Middle frontal gyrus (tissue), 1 donor: ENCODE data around the gene ELMOD3.
"Not testable (repeated sequence)": the region's sequence is repeated elsewhere in the genome, so short reads cannot be mapped to it uniquely, and the experiment has no call there.

Experiments
- DNase-seq: peaks from one replicate; pipeline ENCODE4 v3.0.0-alpha.2; 2015; ENCODE audit warnings: low spot score; ENCODE audit errors: extremely low spot score

The ELMOD3 gene

DNA sequence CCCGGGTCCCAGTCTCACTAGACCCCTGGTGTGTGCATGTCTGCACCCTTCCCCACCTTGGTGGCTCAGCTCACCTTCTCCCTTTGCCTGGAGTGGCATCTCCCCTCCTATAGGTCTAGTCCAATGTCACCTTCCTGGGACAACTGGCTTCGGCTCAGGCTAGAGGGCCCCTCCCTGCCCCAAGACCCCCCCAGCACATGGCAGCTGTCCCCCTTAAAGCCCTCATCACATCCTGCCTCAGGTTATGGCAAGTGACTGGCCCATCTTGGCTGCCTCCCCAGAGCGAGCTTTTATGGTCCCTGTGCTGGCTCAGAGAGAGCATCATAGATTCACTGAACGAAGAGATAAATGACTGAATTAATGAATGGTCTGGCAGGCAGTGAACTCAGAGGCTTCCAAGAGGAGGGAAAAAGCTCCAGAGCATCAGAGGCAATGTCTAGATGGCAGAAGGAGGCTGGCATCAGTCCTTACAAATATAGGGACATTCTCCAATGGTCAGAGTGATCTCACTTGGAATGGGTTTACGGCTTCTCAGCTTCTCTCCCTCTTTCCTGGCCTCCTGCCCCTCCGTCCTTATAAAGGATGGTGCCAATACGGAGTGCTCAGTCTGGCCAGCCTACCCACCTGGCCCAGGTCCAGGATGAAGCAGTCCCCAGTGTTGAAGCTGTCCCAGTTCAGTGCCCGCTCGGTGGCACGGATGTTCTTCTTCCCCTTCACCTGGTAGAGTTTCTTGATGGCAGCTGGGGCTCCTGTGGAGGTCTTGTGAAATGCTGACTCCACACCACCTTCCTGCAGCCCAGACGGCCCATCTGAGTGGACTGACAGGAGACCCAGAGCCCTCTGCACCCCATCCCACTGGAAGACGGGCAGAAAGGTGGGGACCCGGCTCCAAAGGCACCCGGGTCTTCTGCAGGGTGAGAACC, 46.2 kb downstream of the ELMOD3 start:
- no peak for DNase-seq

DNA sequence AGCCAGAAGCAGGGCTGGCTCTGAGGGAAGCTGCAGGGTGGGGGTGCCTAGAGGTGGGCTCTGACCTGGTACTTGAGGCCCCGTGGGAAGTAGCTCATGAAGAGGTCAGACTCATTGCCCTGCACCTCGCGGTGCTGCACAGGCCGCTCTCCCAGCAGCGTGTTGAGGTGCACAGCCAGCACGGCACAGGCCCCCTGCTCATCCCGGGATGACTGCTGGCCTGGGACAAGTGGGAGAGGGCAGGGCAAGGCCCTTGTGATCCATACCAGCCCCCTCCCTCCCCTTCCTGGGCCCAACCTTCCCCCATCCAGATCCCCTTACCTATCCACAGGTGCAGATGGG, 46.9 kb downstream of the ELMOD3 start:
- no peak for DNase-seq

GRCh38 chr2:85401844-85402243, 47.3 kb downstream of the ELMOD3 start:
- DNase-seq: no peak

DNA sequence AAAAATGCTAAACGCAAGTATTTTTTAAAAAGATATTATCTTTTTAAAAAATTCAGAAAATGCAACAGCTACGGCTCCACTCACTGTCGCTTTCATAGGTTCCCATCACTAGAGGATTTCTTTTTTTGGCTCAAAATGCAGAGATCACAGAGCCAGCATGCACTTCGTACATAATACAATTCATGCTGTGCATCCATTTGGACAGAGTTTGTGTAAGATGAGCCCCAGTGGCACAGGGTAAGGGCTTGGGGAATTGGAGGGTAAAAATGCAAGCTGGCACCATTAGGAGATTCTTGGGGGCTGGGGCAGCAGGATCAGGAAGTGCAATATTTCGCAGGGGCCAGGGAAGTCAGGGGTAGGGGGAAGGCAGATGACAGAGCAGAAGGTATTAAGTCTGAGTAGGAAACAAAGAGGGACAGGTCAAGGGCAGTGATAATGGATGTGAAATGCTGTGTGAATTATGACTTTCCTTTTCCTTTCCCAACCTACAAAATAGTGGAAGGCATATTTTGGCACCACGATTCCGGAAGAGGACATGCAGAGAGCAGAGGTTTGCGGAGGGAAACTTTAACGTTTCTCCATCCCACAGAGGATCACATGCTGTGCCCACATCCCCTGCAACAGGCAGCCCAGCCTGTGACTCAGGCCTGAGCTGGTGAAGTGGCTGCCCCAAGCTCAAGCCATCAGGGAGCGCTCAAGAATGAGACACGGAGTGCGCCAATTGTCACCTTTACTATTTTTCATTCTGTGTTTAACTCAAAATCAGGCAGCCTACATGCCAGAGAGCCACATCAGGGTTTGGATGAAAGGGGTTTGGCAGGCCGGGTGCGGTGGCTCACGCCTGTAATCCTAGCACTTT, 50.9 kb downstream of the ELMOD3 start:
- DNase-seq: no peak

GRCh38 chr2:85409845-85410583, 55.4 kb downstream of the ELMOD3 start, which contains the start of gene CAPG:
CAPG (minus strand) TSS chr2:85410366; CDS start chr2:85402145, 8,221 bp downstream.
- DNase-seq: no peak

DNA sequence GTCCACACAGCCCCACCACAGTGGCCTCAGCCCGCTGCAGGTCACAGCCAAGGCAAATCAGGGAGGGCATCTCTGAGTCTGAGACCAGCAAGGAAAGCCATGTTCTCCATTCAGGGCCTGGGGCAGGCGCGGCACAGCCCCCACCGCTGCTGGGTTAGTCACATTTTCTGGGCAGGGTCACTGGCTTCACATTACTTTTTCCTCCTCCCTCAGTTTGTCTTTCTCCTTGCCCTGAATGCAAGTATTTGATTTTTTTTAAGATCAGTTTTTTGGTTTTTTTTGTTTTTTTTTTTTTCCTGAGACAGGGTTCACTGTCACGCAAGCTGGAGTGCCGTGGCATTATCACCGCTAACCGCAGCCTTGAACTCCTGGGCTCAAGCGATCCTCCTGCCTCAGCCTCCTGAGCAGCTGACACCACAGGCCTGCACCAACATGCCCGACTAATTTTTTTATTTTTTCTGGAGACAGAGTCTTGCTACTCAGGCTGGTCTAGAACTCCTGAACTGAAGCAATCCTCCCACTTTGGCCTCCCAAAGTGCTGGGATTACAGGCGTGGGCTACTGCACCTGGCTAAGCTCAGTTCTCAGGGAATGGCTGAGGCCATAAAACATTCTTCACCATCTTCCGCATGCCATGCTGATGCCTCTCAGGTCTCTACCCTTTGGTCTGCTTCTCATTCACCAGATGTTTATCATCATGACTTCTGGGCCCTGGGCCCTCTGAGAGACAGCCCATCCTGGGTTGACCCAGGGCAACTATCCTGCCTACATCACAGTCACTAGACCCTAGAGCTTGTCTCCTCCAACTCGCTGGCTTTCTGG, 56.2 kb downstream of the ELMOD3 start:
- DNase-seq: no peak

- DNase-seq: no peak
Observed at GRCh38 chr2:85411405-85411748, 56.8 kb downstream of the ELMOD3 start.

- no peak for DNase-seq
Observed at GRCh38 chr2:85413592-85414420, 59.2 kb downstream of the ELMOD3 start.

GRCh38 chr2:85414421-85414759, 59.8 kb downstream of the ELMOD3 start:
- DNase-seq: not testable (repeated sequence)

DNA sequence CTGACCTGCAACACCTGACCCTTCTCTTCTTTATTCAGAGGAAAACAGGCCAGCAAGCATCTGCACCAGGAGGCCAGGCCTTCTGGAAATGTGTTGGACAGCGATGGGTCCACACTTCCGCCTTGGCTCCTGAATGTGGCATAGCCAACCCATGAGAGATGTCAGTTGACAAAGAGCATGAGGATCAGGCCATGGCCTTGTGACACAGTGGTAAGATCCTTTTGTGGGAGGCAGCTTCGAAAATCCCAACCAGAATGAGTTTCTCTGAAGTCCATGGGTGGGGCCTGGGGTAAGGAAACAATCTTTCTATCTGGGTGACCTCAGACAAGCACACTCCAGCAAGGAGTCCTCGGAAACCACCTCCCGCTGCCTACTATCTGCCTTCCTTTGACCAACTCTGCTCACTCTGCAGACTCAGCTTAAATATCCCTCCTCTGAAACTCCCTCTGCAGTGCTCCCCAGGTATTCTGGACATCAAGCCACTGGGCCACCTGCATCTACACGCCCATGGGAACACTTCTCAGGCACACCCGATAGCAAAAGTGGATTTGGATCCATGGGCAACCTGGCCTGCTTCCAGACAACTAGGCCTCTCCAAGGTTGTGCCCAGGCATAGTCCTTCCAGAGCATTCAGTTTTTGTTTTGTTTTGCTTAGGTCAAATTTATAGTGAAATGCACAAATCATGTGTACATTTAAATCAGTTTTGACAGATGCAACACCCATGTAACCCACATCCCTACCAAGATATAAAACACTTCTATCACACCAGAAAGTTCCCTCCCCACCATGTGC, 60.4 kb downstream of the ELMOD3 start:
- no peak for DNase-seq

- DNase-seq: no peak
Observed at GRCh38 chr2:85415980-85416650, 61.5 kb downstream of the ELMOD3 start.

- DNase-seq: peak; percentile 69
Observed at GRCh38 chr2:85418132-85419008, 63.8 kb downstream of the ELMOD3 start, which contains the start of gene SH2D6. SH2D6 (plus strand) TSS chr2:85418714; CDS start chr2:85429466, 10,752 bp downstream.

- DNase-seq: no peak
Observed at GRCh38 chr2:85419009-85419675, 64.6 kb downstream of the ELMOD3 start.

- DNase-seq: peak; percentile 72
Observed at GRCh38 chr2:85420536-85421259, 66.1 kb downstream of the ELMOD3 start.

- no peak for DNase-seq
Observed at GRCh38 chr2:85421260-85422071, 66.9 kb downstream of the ELMOD3 start.
